ENCODE data around the gene CTBP2. TPM values are rescaled to one million over a fixed set of nuclear protein-coding genes. Genes with fewer than 3 reads are reported as not detected.
A peak's percentile ranks its signal among the peaks of the same experiment; 100 is the strongest.

The CTBP2 gene
- total RNA-seq, 1 experiment from 2014 or later: 75.4 TPM

GRCh38 chr10:125102821-125103220 is 57.5 kb downstream of the CTBP2 start:
- H3K4me3 ChIP-seq: no peak overlapping the region
- no peak overlapping the region for H3K27ac ChIP-seq
- peaks cover 23% of the 10 kb centered on the region for H3K4me1 ChIP-seq (replicated peaks)
- peaks cover 55% of the 10 kb centered on the region for H3K36me3 ChIP-seq
- no peak for DNase-seq (ENCODE audit: low read depth in 1 of 2, low spot score in 2 of 2)
- no peaks in the 10 kb centered on the region for H3K27me3 ChIP-seq (replicated peaks)
- H3K9me3 ChIP-seq (replicated peaks): no peaks in the 10 kb centered on the region

- Histone ChIP-seq H3K27ac (no peak overlapping the region), H3K4me1 (replicated peaks) (peaks cover 23% of the 10 kb centered on the region), H3K36me3 (peaks cover 49% of the 10 kb centered on the region), H3K9me3 (replicated peaks) (no peaks in the 10 kb centered on the region), H3K4me3 (no peak overlapping the region), H3K27me3 (replicated peaks) (no peaks in the 10 kb centered on the region)
- peak in 1 of 2 experiments; percentile 40 for DNase-seq (ENCODE audit: low read depth in 1 of 2, low spot score in 2 of 2)
These were observed 58.1 kb downstream of the CTBP2 start for GRCh38 chr10:125102246-125102645.

GRCh38 chr10:125101581-125101980 is 58.8 kb downstream of the CTBP2 start:
- Histone ChIP-seq H3K27ac (no peak overlapping the region), H3K27me3 (replicated peaks) (no peaks in the 10 kb centered on the region), H3K4me3 (no peak overlapping the region), H3K36me3 (peaks cover 42% of the 10 kb centered on the region), H3K4me1 (replicated peaks) (peaks cover 23% of the 10 kb centered on the region), H3K9me3 (replicated peaks) (no peaks in the 10 kb centered on the region)
- no peak for DNase-seq (ENCODE audit: low read depth in 1 of 2, low spot score in 2 of 2)

- Histone ChIP-seq H3K27me3 (replicated peaks) (no peaks in the 10 kb centered on the region), H3K4me3 (no peak overlapping the region), H3K4me1 (replicated peaks) (peaks cover 27% of the 10 kb centered on the region), H3K27ac (no peak overlapping the region), H3K36me3 (peaks cover 40% of the 10 kb centered on the region), H3K9me3 (replicated peaks) (no peaks in the 10 kb centered on the region)
- no peak for DNase-seq (ENCODE audit: low read depth in 1 of 2, low spot score in 2 of 2)
These were observed 59.3 kb downstream of the CTBP2 start for GRCh38 chr10:125101049-125101448.

- Histone ChIP-seq H3K27me3 (replicated peaks) (no peaks in the 10 kb centered on the region), H3K4me1 (replicated peaks) (peaks cover 47% of the 10 kb centered on the region), H3K9me3 (replicated peaks) (no peaks in the 10 kb centered on the region), H3K36me3 (peaks cover 31% of the 10 kb centered on the region), H3K27ac (no peak overlapping the region), H3K4me3 (no peak overlapping the region)
- DNase-seq (ENCODE audit: low read depth in 1 of 2, low spot score in 2 of 2): no peak
These were observed 62.8 kb downstream of the CTBP2 start for GRCh38 chr10:125097409-125098070.

GRCh38 chr10:125096975-125097374 is 63.4 kb downstream of the CTBP2 start:
- no peak overlapping the region for H3K4me3 ChIP-seq
- H3K36me3 ChIP-seq: peaks cover 29% of the 10 kb centered on the region
- no peaks in the 10 kb centered on the region for H3K9me3 ChIP-seq (replicated peaks)
- no peaks in the 10 kb centered on the region for H3K27me3 ChIP-seq (replicated peaks)
- no peak overlapping the region for H3K27ac ChIP-seq
- H3K4me1 ChIP-seq (replicated peaks): peaks cover 47% of the 10 kb centered on the region
- no peak for DNase-seq (ENCODE audit: low read depth in 1 of 2, low spot score in 2 of 2)

GRCh38 chr10:125096371-125096770 is 64.0 kb downstream of the CTBP2 start:
- Histone ChIP-seq H3K36me3 (peaks cover 23% of the 10 kb centered on the region), H3K27me3 (replicated peaks) (no peaks in the 10 kb centered on the region), H3K27ac (peak overlapping the region; percentile 58), H3K4me1 (replicated peaks) (peaks cover 51% of the 10 kb centered on the region), H3K4me3 (no peak overlapping the region), H3K9me3 (replicated peaks) (no peaks in the 10 kb centered on the region)
- DNase-seq (ENCODE audit: low read depth in 1 of 2, low spot score in 2 of 2): no peak

GRCh38 chr10:125095776-125096175 is 64.6 kb downstream of the CTBP2 start:
- Histone ChIP-seq H3K9me3 (replicated peaks) (no peaks in the 10 kb centered on the region), H3K4me3 (no peak overlapping the region), H3K36me3 (peaks cover 22% of the 10 kb centered on the region), H3K4me1 (replicated peaks) (peaks cover 56% of the 10 kb centered on the region), H3K27me3 (replicated peaks) (no peaks in the 10 kb centered on the region), H3K27ac (peak overlapping the region; percentile 58)
- DNase-seq (ENCODE audit: low read depth in 1 of 2, low spot score in 2 of 2): no peak

- peaks cover 22% of the 10 kb centered on the region for H3K36me3 ChIP-seq
- no peak overlapping the region for H3K4me3 ChIP-seq
- no peaks in the 10 kb centered on the region for H3K27me3 ChIP-seq (replicated peaks)
- peaks cover 57% of the 10 kb centered on the region for H3K4me1 ChIP-seq (replicated peaks)
- peak overlapping the region; percentile 58 for H3K27ac ChIP-seq
- peak; percentile 75 to 76 for DNase-seq (ENCODE audit: low read depth in 1 of 2, low spot score in 2 of 2)
- no peaks in the 10 kb centered on the region for H3K9me3 ChIP-seq (replicated peaks)
These were observed 65.1 kb downstream of the CTBP2 start for GRCh38 chr10:125095228-125095627.

- peak overlapping the region; percentile 58 for H3K27ac ChIP-seq
- H3K36me3 ChIP-seq: peaks cover 19% of the 10 kb centered on the region
- peaks cover 57% of the 10 kb centered on the region for H3K4me1 ChIP-seq (replicated peaks)
- no peak for DNase-seq (ENCODE audit: low read depth in 1 of 2, low spot score in 2 of 2)
- H3K4me3 ChIP-seq: no peak overlapping the region
- H3K9me3 ChIP-seq (replicated peaks): no peaks in the 10 kb centered on the region
- H3K27me3 ChIP-seq (replicated peaks): no peaks in the 10 kb centered on the region
These were observed 65.6 kb downstream of the CTBP2 start for GRCh38 chr10:125094806-125095205.

GRCh38 chr10:125093974-125094705 is 66.2 kb downstream of the CTBP2 start:
- Histone ChIP-seq H3K27ac (peak overlapping the region; percentile 85), H3K4me1 (replicated peaks) (peaks cover 57% of the 10 kb centered on the region), H3K9me3 (replicated peaks) (no peaks in the 10 kb centered on the region), H3K27me3 (replicated peaks) (no peaks in the 10 kb centered on the region), H3K36me3 (peaks cover 18% of the 10 kb centered on the region), H3K4me3 (no peak overlapping the region)
- no peak for DNase-seq (ENCODE audit: low read depth in 1 of 2, low spot score in 2 of 2)

GRCh38 chr10:125093199-125093973 is 67.0 kb downstream of the CTBP2 start:
- Histone ChIP-seq H3K27ac (peak overlapping the region; percentile 85), H3K36me3 (peaks cover 23% of the 10 kb centered on the region), H3K4me3 (0 out of 2 replicates have a peak overlapping the region, but pooled peaks have one; percentile 3), H3K9me3 (replicated peaks) (no peaks in the 10 kb centered on the region), H3K4me1 (replicated peaks) (peaks cover 57% of the 10 kb centered on the region), H3K27me3 (replicated peaks) (no peaks in the 10 kb centered on the region)
- DNase-seq (ENCODE audit: low read depth in 1 of 2, low spot score in 2 of 2): peak; percentile 90 to 91

- Histone ChIP-seq H3K9me3 (replicated peaks) (no peaks in the 10 kb centered on the region), H3K27me3 (replicated peaks) (no peaks in the 10 kb centered on the region), H3K4me1 (replicated peaks) (peaks cover 57% of the 10 kb centered on the region), H3K27ac (peak overlapping the region; percentile 85), H3K4me3 (no peak overlapping the region), H3K36me3 (peaks cover 30% of the 10 kb centered on the region)
- no peak for DNase-seq (ENCODE audit: low read depth in 1 of 2, low spot score in 2 of 2)
These were observed 67.8 kb downstream of the CTBP2 start for GRCh38 chr10:125092564-125093031.
